Nephron (organoid): ENCODE measurements around the gene PRH2.

Source experiments
- H3K27ac Mint-ChIP-seq, 3 experiments: 2 replicates each; pipeline ENCODE4 v1.8.0; 2020; ENCODE audit warnings: mixed read lengths in 3 of 3, mild to moderate bottlenecking in 2 of 3, moderate library complexity in 1 of 3
- H3K27me3 Mint-ChIP-seq: 2 replicates; pipeline ENCODE4 v1.8.0; 2021; ENCODE audit warnings: low read depth, mild to moderate bottlenecking, moderate library complexity, mixed read lengths
- H3K36me3 Mint-ChIP-seq: 2 replicates; pipeline ENCODE4 v1.8.0; 2020; ENCODE audit warnings: low read depth, mixed read lengths
- H3K4me1 Mint-ChIP-seq: 2 replicates; pipeline ENCODE4 v1.8.0; 2020; ENCODE audit warnings: mixed read lengths
- H3K4me3 Mint-ChIP-seq, 3 experiments: 2 replicates each; pipeline ENCODE4 v1.8.0; 2020; ENCODE audit warnings: mild to moderate bottlenecking in 3 of 3, mixed read lengths in 3 of 3, moderate library complexity in 2 of 3
- H3K9me3 Mint-ChIP-seq: 2 replicates; pipeline ENCODE4 v1.8.0; 2020; ENCODE audit warnings: mixed read lengths
- CTCF ChIP-seq, 3 experiments: fragments of 200-600 bp; sonication (generic); IDR thresholded peaks; one replicate each; pipeline ENCODE4 v1.5.0; 2021; ENCODE audit warnings: antibody characterized with exemption in 3 of 3; ENCODE audit not compliant: unreplicated experiment in 3 of 3

Gene PRH2

GRCh38 chr12:10943167-10943566, 14.1 kb downstream of the PRH2 start:
- TF ChIP-seq CTCF (IDR thresholded peaks at IDR 0.05; ENCODE audit: unreplicated experiment in 3 of 3), result no peak
- Mint-ChIP-seq H3K27me3 (no peaks in the 10 kb centered on the region), H3K4me3 (no peak overlapping the region), H3K9me3 (peaks cover 45% of the 10 kb centered on the region), H3K36me3 (peaks cover 45% of the 10 kb centered on the region), H3K4me1 (no peaks in the 10 kb centered on the region), H3K27ac (no peak overlapping the region)

GRCh38 chr12:10952645-10953044, 23.6 kb downstream of the PRH2 start:
- no peak overlapping the region for H3K4me3 Mint-ChIP-seq
- H3K27me3 Mint-ChIP-seq, result no peaks in the 10 kb centered on the region

DNA sequence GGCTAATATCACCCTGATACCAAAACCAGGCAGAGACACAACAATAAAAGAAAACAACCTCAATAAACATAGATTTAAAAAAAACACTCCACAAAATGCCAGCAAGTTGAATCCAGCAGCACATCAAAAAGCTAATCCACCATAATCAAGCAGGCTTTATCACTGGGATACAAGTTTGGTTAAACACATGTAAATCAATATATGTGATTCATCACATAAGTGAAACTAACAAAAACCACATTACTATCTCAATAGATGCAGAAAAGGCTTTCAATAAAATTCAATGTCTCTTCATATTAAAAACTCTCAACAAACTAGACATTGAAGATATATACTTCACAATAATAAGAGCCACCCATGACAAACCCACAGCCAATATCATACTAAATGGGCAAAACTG, 27.0 kb downstream of the PRH2 start:
- no peak overlapping the region for H3K4me3 Mint-ChIP-seq
- no peak for TF ChIP-seq CTCF (IDR thresholded peaks at IDR 0.05; ENCODE audit: unreplicated experiment in 3 of 3)
- H3K4me1 Mint-ChIP-seq, result no peaks in the 10 kb centered on the region
- peaks cover 51% of the 10 kb centered on the region for H3K9me3 Mint-ChIP-seq
- no peaks in the 10 kb centered on the region for H3K27me3 Mint-ChIP-seq
- H3K36me3 Mint-ChIP-seq, result peaks cover 71% of the 10 kb centered on the region
- H3K27ac Mint-ChIP-seq, result no peak overlapping the region

More at GRCh38 chr12:10952645-10953044, 23.6 kb downstream of the PRH2 start:
- Mint-ChIP-seq H3K27ac (no peak overlapping the region), H3K9me3 (peaks cover 73% of the 10 kb centered on the region), H3K36me3 (peaks cover 82% of the 10 kb centered on the region), H3K4me1 (no peaks in the 10 kb centered on the region)
- TF ChIP-seq CTCF (IDR thresholded peaks at IDR 0.05; ENCODE audit: unreplicated experiment in 3 of 3), result no peak

- Mint-ChIP-seq H3K27me3 (no peaks in the 10 kb centered on the region), H3K27ac (no peak overlapping the region), H3K4me1 (no peaks in the 10 kb centered on the region), H3K4me3 (no peak overlapping the region), H3K9me3 (peaks cover 48% of the 10 kb centered on the region), H3K36me3 (peaks cover 74% of the 10 kb centered on the region)
- TF ChIP-seq CTCF (IDR thresholded peaks at IDR 0.05; ENCODE audit: unreplicated experiment in 3 of 3), result no peak
These were observed 28.7 kb downstream of the PRH2 start for GRCh38 chr12:10957741-10958140.

DNA sequence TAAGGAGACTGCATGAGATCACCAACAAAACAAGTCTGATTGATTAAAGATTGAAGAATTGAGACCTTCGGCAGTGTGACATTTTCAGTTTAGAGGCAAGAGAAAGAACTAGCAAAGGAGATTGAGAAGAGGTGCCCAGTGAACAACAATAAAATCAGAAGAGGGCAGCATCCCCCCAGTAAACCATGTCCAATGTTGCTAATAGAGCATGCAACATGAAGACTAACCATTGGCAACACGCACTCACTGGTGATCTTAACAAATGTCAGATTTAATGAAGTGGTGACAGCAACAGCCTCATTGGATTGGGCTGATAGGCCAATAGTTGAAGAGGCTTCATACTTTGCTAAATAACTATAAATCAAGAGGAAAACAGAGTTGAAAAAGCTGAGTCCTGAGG, 30.8 kb downstream of the PRH2 start:
- Mint-ChIP-seq H3K27me3 (no peaks in the 10 kb centered on the region), H3K4me1 (no peaks in the 10 kb centered on the region), H3K9me3 (peaks cover 29% of the 10 kb centered on the region), H3K4me3 (no peak overlapping the region), H3K27ac (no peak overlapping the region), H3K36me3 (peaks cover 68% of the 10 kb centered on the region)
- TF ChIP-seq CTCF (IDR thresholded peaks at IDR 0.05; ENCODE audit: unreplicated experiment in 3 of 3), result no peak

DNA sequence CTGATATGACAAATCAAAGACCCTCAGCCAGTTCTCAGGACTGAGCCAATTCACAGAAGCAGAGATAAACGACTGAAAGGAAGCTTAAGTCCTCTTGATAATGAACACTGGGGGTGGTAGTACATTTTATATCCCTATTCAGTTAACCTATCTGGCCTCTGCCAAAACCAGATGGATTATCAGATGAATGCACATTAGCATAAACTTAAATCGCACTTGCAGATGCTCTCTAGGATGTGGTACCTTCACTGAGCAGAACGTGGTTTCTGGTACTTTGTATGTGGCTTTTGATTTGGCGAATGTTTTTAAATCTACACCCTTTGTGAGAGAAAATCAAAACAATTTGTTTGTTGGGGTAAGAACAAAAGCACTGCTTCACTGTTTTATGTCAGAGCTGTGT, 31.2 kb downstream of the PRH2 start:
- no peak overlapping the region for H3K4me3 Mint-ChIP-seq
- H3K9me3 Mint-ChIP-seq, result peaks cover 24% of the 10 kb centered on the region
- H3K36me3 Mint-ChIP-seq, result peaks cover 64% of the 10 kb centered on the region
- H3K4me1 Mint-ChIP-seq, result no peaks in the 10 kb centered on the region
- H3K27ac Mint-ChIP-seq, result no peak overlapping the region
- TF ChIP-seq CTCF (IDR thresholded peaks at IDR 0.05; ENCODE audit: unreplicated experiment in 3 of 3), result no peak
- no peaks in the 10 kb centered on the region for H3K27me3 Mint-ChIP-seq
